GM21717 (cell line): ENCODE data around the gene AAK1.

Source experiments
- ATAC-seq: cut with Tn5 transposase; IDR thresholded peaks from one replicate; pipeline ENCODE4 v1.9.1; 2021; ENCODE audit warnings: mild to moderate bottlenecking, moderate library complexity; ENCODE audit not compliant: unreplicated experiment

The AAK1 gene

DNA sequence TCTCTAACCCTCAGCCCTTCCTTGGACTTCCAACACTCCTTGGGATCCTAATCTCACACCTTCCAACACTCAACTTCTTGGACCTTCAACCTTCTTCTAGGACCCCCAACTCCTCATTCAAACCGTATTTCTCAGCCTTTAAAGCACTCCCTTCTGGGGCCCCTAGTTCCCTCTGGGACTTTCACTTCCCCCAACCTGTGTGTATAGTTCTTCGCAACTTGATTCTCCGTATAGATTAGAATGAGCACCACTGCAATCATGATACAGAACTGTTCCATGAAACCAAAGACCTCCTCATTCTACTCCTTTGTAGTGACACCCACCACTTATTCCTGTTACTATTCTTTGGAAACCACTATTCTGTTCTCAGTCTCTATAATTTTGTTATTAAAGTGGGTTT is 144.3 kb downstream of the AAK1 start:
- no peak for ATAC-seq

DNA sequence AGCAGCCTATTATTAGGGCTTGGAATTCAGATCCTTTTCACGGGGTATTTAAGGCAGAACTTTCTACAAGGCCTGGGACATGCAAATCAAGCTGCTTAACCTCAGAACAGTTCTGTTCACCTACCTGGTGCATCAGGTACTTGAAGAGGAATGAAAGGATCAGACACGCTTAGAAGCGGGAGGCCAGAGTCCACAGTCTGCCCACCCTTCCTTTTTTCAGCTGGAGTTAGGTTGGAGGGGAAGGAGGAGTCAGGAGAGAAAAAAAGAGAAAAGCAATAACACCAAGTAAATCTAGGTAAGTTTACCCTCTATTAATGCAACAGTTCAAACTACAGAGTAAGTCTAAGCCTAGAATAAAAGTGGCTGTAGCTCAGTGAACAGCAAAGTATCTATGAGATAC is 147.7 kb downstream of the AAK1 start:
- ATAC-seq: no peak

DNA sequence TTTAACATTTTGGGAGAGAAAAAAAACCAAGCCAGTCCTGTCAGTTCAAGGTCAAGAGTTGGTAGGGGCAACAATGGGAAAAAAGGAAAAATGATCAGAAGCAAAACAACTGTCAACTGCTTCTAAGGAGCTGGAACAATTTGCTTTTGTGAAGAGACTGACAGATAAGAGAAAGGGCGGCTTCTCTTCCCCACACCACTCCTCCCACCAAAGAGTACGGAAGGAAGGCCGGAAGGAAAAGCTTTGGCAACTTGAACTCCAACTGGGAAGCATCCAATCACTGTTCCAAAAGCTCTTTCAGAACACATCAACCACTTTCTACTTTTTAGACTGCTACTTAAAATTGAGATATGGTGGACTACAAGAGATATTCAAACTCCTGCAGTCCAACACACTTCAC is 148.5 kb downstream of the AAK1 start:
- no peak for ATAC-seq

DNA sequence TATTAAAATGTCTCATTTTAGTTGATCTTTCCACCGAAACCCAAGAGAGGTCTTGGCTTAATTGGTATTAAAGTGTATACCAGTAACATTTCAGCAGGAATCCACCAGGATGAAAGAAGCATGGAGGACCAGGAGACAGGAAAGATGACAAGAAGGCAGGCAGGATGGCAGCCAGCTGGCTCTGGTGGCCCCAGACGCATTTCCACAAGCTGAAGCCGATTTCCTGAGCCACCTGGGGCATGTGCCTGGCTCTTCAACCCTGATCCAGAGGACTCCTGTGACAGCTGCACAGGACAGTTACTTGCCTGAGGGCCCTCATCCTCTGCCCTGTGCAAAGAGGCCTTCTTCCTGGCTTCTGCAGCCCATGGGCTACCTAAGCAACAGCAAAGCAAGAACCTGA is 149.4 kb downstream of the AAK1 start:
- ATAC-seq: no peak

DNA sequence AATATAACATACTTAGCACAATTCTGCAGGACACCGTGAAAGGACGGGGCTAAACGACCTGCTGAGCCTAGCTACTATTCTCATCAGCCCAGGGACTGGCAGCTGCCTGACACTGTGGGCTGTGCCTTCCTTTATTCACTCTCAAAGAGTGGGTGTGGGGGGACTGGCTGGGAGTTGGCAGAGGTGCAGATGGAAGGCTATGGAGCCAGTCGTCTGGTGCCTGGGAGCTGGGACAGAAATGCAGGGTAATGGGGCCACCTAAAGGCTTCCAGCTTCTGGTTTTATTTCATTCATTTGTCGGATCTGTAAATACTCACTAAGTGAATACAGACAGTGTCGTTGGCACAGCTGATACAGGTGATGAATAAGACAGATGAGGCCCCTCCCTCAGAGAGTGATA is 150.3 kb downstream of the AAK1 start:
- no peak for ATAC-seq

DNA sequence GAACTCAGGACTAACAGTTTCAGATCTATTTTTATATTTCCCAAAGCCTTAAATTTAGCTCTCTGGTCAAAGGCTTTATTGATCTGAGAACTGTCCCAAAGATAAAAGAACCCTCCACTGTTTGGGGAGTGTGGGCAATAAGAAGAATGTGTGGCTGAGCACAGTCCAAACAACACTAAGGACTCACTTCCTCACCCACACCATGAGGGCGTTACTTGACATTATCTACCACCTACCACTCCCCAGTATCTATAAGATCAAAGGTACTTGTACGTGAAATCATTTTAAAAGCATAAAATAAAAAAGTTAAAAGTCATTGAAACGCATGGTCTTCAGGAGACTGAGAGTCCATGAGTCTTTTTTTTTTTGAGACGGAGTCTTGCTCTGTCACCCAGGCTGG is 151.7 kb downstream of the AAK1 start:
- ATAC-seq: no peak

DNA sequence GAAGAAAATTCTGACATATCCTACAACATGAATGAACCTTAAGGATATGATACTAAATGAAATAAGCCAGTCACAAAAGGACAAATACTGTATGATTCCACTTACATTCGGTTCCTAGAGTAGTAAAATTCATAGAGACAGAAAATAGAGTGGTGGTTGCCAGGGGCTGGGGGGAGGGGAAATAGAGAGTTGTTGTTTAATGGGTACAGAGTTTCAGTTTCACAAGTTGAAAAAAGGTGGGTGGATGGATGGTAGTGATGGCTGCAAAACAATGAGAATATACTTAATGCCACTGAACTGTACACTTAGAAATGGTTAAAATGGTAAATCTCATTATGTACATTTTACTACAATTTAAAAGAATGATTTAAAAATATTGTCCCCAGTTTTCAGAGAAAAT is 153.1 kb downstream of the AAK1 start:
- no peak for ATAC-seq

DNA sequence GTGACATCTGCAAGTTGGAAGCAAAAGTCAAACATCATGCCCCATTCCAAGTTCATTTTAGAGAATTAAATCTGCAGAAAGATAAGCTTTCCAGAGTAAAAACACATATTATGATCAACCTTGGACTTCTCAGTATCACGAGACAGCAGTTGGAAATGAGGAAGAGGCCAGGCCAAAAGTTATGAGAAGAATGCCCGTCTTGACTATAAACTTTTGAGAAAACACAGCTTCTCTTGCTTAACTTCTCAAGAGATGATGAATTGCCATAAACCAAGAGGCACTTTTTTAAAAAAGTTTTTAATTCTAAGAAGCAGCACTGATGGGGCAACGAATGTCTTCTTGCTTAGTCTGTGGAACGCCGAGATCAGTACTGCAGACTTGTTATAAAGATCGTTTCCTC is 153.7 kb downstream of the AAK1 start:
- ATAC-seq: no peak

DNA sequence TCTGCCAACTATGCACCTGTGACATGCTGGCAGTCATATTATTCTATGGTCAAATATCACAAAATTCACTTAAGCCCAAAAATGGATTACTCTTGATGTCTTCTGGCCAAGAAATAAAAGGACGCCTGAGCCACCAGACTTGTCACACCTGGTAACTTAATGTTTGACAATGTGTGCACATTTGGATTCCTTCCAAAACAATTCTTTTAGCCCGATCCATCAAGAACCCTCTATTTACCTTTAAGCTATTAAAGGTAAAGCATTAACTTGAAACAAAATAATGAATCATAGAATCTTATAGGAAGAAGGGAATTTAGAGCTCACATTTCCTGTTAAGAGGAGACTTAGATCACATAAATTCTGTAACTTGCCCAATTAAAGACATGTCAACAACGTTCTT is 159.8 kb downstream of the AAK1 start:
- ATAC-seq: no peak

DNA sequence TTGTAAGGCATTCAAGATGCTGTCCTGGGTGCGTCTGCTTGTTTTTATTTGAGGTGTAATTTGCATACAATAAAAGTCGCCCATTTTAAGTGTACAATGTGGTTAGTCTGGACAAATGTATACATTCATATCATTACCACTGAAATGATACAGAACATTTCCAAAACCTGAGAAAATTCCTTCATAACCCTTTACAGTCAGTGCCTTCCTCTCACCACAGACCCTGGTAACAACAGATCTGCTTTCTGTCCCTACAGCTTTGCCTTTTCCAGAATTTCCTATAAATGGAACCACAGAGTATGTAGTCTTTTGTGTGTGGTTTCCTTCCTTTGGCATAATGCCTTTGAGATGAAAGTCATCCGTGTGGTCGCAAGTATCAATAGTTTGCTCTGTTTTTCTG is 160.5 kb downstream of the AAK1 start:
- ATAC-seq: no peak

DNA sequence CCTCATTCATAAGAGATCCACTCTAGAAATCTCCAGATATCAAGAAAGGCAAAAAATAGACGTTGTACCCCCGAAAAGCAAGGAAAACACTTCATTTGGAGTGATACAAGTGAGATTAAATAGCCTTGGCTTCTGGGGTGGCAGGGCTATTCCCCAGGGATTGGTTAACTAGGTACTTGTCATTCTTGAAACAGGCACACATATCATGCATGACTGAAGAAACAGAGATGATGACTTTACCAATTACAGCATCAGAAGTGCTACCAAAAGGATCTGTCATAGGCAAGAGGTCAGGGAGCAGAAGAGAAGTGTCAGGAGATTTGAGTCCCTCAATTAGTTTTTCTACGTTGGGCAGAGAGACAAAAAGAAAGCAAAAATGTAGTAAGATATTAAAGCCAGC is 161.1 kb downstream of the AAK1 start:
- no peak for ATAC-seq

DNA sequence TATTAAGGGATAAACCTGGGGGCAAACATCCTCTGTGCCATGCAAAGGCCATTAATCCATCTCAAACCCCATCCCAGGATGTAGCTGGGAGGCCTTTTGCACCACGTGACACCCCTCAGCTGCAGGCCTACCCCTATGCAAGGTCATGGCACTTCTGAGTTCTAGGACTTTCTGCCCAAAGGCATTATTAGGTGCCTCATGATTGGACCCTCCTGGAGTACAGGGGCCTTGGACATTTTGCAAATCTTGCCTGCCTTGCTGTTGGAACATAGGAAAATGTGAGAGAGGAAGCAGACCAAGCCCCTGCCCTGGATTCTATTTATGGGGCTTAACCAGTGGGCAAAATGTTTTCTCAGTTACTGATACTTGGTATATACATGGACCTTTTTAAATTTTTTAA is 162.1 kb downstream of the AAK1 start:
- ATAC-seq: no peak

DNA sequence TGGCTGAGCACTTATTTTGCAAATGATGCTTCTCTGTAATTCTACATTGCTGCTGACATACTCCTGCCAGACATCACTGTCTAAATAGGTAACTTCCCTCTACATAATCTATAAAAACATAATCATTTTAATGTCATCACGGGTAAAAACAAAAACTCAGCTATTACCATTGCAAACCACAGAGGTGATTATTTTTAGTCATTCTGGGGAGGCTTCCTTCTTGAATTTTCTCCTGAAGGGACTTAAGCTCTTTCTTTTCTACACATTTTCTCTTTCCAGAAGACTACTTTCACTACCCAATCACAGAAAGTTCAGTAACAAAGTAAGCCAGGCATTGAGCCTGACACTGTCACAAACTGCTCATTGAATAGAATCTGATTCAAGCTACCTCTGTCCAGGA is 165.9 kb downstream of the AAK1 start:
- no peak for ATAC-seq

DNA sequence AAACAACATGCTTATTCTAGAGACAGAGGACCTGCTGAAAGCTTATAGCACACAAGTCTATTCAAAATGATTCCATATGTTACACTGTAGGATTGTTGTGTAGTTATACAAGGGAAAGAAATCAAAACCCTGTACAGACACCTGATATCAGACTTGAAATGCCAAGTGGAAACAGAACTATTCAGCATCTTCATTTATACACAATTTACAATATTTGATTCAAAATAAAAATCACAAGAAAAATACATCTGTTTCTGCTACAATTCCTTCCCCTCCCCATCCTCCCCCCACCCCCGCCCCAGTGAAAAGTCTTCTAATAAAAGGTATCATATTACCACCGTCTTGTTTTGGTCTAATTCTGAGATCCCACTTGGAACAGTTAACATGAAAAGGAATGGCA is 168.9 kb downstream of the AAK1 start:
- ATAC-seq: no peak

DNA sequence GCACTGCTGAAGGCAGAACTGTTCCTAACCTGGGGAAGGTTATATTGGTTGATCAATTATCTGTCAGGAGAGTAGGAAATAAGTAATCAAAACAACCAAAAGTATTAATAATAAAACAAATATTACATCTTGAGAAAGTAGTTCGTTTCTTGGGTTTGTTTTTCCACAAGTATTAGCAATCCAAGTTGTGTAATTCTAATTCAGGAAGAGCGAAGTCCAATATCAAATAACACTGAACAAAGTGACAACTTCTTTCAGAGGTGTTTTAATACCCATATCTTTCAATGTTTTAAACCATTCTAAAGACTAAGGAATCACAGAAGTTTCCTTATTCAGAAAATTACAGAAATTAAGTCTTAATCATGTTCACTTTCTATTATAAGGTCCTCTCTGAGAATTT is 171.7 kb downstream of the AAK1 start:
- ATAC-seq: no peak

DNA sequence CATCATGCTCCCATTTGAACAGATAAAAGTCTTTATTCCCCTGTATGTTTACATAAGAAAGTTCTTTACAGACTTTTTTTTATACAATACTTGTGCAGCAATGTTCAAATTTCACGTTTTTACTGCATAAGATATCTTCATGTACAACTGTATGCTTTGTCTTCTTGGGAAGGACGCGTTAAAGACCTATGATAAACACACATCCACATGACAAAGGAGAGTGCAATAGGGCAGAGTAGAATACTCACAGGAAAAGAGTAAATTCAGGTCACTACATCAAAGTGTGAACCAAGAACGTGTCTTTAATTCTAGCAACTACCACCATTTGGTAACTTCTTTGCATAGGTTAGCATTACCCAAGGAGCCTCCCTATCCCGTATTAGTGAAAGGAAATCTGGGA is 172.6 kb downstream of the AAK1 start:
- no peak for ATAC-seq

DNA sequence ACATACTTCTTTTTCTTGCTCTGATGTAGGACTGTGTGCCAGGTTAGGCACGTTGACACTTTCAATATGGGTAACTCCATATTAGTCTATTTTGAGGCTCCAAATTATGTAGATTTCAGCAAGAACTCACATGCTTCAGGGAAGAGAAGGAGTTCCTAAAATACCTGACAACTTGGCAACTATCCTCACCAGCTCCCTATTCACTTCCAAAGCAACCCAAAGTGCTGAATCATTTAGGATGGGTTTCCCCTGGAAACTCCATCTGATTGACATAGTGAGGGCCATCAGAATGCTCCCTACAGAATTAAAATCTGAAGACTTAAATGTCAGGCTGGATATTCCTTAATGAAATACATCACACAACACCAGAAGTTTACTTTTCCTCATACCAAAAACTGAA is 173.8 kb downstream of the AAK1 start:
- no peak for ATAC-seq

DNA sequence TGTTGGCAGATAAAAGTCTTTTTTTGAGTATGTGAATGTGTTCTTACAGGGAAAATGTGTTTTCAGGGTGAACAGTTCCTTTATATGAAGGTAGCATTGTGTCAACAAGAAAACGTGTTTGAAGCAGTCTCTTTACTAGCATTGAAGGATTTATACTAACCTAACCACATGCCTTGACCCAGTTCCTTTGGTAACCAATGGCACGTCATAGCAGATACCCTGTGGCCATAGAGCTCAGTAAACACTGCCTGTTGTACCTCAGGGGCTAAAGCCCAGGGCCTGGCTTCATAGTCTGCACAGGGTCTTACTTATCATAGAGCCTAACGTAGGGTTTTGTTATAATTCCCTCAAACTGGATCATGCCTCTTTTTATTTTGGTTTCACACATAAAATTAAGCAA is 174.2 kb downstream of the AAK1 start:
- no peak for ATAC-seq

DNA sequence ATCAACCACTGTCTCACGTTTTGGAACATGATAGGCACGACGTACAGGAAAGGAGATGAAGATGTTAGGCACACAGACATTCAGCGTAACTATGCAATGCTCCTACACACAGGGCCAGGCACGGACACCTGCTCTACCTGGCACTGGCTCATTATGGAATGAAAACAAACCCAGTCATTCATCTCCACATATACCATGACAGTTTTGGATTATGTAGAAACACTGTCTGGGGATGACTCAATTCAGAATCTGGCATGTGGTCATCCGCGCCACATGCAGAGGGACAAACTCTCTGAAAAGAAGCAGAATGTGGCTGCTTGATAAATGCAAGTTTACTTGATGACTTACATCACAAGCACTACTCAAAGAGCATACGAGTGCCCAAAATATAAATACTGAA is 176.8 kb downstream of the AAK1 start:
- ATAC-seq: no peak

DNA sequence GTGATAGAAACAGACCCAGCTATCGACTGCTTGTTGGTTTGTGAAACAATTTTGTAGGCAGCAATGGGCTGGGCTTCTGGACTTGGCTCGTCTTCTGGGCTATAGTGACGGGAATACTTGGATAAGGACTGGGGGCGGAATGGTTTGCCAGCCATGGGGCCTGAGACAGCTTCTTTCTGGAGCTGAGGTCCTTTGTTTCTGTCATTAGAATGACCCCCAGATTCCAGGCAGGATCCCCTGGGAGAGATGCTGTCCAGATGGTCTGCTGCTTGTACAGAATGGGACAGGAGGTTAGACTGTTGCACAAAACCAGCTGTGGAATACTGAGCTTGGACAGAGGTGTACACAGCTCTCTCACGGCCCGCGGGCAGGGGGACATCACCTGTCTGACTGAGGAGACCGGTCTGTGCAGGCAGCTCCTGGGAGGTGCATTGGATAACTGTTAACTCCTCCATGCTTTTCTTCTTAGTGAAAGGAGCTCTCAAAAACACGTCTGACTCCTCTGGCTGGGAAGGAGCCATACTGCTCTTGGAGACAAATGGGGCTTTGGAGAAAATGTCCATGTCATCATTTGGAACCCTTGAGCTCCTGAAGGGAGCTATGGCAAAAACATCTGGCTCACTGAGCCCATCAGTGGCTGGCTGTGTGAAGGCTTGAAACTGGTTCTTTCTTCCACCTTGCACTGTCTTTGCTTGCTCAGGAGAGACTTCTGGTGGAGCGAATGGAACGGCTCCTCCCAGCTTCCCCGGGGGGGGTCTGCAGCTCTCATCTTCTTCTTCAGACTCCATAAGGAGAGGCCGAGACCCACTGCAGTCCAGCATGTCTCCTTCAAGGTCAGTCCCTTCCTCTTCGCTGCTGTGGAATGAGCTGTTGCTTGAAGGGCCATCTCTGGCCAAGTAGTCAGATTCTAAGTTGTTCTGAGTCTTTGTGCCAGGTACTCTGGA is 177.8 kb downstream of the AAK1 start:
- ATAC-seq: no peak

DNA sequence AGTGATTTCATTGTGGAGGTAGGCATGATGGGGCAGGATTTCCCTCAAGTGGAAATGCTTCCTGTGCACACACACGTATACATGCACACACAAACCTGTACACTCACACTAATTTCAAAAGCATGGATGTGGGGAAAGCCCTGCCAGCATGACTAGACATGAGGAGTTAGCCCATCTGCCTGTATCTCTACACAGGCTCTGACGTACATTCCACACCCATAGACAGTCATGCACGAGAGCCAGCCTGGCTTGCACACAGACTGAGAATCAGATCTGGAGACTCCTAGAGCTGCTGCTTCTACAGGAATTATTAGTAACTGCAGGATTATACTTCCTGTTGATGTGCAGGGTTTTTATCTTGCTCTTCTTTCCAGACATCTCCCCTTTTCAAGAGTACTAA is 179.0 kb downstream of the AAK1 start:
- no peak for ATAC-seq

DNA sequence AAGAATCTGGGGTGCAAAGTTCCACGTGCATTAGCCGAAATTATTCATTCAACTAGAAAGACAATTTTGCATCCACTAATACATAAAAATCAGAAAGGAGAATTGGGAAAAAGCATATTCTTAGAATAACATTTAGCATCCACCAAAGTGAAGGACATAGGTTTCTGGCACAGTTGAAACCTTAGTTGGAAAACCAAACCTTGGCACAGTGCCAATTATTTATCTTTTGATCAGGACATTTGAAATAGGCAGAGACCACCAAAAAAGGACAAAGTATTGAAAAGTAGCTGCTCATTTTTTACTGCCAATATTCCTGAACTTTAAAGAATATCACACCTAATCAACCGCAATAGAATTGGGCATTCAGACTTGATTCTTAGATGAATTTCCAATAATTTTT is 180.8 kb downstream of the AAK1 start:
- no peak for ATAC-seq

DNA sequence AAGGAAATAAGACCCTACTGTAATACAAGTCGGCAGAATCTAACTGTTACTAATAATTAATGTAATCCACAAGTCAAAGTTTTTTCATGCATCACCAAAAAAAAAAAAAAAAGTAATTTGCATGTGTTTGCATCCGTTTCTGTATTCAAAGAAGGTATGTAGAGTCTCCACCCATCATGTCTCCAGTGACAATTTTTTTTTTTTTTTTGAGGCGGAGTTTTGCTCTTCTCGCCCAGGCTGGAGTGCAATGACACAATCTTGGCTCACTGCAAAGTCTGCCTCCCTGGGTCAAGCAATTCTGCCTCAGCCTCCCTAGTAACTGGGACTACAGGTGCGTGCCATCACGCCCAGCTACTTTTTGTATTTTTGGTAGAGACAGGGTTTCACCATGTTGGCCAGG is 182.1 kb downstream of the AAK1 start:
- ATAC-seq: no peak
